ENCODE results near the gene KRTAP5-7.

Gene KRTAP5-7

DNA sequence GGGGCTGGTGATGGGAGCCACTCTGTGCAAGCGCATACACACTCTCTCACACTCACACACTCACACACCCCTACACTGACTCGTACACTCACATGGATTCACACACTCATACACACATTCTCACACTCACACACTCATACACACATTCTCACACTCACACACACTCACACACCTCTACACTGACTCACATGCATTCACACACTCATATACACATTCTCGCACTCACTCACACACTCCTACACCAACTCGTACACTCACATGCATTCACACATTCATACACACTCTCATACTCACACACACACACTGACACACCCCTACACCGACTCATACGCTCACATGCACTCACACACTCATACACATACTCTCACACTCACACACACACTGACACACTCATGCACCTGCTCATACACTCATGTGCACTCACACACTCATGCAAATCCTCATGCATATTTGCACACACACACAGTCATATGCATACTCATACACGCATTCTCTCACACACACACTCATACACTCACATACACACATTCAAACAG lies 50.5 kb downstream of the KRTAP5-7 start:
- Histone ChIP-seq H4K20me1 (ENCODE audit: insufficient read depth, low read length) (no peaks in the 10 kb centered on the region), H3K9ac (ENCODE audit: low read depth, low read length) (no peak overlapping the region), H3K9me3 (ENCODE audit: insufficient read depth, low read length, severe bottlenecking) (no peaks in the 10 kb centered on the region), H3K36me3 (ENCODE audit: insufficient read depth, low read length) (no peaks in the 10 kb centered on the region), H3K4me3 (ENCODE audit: low read depth in 1 of 2, low read length in 2 of 2) (no peak overlapping the region), H3K79me2 (ENCODE audit: insufficient read depth, low read length) (no peaks in the 10 kb centered on the region), H2AFZ (ENCODE audit: low read depth, low read length) (no peak overlapping the region), H3K27me3 (ENCODE audit: insufficient read depth, low read length, poor library complexity) (peaks cover 6% of the 10 kb centered on the region), H3K27ac (ENCODE audit: low read length) (no peak overlapping the region), H3K4me2 (ENCODE audit: insufficient read depth, low read length) (no peak overlapping the region), H3K4me1 (ENCODE audit: insufficient read depth, low read length) (peaks cover 4% of the 10 kb centered on the region; the same call in 1 of the 2 replicates)
- no peak for DNase-seq
- ATAC-seq (ENCODE audit: insufficient read depth, low read depth): no peak
- no peak for TF ChIP-seq EZH2 (IDR thresholded peaks at IDR 0.05; ENCODE audit: borderline replicate concordance, low read depth, low read length, severe bottlenecking)
- TF ChIP-seq, protein P1, sequence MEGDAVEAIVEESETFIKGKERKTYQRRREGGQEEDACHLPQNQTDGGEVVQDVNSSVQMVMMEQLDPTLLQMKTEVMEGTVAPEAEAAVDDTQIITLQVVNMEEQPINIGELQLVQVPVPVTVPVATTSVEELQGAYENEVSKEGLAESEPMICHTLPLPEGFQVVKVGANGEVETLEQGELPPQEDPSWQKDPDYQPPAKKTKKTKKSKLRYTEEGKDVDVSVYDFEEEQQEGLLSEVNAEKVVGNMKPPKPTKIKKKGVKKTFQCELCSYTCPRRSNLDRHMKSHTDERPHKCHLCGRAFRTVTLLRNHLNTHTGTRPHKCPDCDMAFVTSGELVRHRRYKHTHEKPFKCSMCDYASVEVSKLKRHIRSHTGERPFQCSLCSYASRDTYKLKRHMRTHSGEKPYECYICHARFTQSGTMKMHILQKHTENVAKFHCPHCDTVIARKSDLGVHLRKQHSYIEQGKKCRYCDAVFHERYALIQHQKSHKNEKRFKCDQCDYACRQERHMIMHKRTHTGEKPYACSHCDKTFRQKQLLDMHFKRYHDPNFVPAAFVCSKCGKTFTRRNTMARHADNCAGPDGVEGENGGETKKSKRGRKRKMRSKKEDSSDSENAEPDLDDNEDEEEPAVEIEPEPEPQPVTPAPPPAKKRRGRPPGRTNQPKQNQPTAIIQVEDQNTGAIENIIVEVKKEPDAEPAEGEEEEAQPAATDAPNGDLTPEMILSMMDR (IDR thresholded peaks at IDR 0.05; ENCODE audit: borderline replicate concordance, extremely low read depth, low read length, poor library complexity, severe bottlenecking): no peak

Measured in DND-41 (cell line).